ENCODE data around the gene GRIK1. TPM values are rescaled to one million over a fixed set of nuclear protein-coding genes. Genes with fewer than 3 reads are reported as not detected.

The GRIK1 gene
- total RNA-seq, 1 donor from 2014 or later: not detected

DNA sequence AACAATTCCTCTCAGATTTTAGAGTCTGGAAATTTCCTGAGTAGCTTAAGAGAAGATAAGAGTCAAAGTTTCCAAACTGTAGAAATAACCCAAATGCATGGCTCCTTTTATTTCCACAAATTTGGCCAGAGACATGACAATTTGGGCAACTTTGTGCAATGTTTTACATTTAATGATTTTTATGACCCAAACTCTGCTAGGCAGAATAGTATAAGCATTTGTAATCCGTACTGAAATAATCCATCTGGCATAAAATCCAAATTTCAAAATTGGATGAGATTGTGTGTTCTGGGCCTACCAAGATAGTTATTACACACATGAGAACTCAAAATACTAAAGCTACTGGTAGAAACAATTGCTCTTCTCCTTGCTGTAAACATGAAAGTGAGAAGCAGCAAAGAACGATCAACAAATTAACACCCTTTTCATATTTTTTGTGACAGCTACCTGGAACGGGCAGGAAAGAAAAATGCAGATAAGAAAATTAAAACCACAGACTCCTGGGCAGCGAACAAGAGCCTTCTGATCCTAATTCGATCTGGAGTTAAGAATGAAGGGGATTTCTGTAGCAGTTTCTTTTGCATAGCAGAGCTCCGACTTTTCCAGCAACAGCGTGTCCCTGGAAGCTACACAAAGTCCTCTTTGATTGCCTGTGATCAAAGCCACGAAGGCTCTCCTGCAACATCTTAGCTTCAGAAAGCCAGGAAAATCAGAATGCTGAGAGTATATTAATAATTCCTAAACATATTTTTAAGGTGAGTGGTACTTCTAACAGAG, 191.2 kb downstream of the GRIK1 start:
- DNase-seq (ENCODE audit: missing footprints): no peak
- peak; percentile 39 for ATAC-seq
- intact Hi-C loops (cut with DNase I): no loop called here

- intact Hi-C loops (cut with DNase I): no loop called here
- DNase-seq (ENCODE audit: missing footprints): no peak
- no peak for ATAC-seq
Measured at GRCh38 chr21:29741761-29742160, 198.0 kb downstream of the GRIK1 start.

DNA sequence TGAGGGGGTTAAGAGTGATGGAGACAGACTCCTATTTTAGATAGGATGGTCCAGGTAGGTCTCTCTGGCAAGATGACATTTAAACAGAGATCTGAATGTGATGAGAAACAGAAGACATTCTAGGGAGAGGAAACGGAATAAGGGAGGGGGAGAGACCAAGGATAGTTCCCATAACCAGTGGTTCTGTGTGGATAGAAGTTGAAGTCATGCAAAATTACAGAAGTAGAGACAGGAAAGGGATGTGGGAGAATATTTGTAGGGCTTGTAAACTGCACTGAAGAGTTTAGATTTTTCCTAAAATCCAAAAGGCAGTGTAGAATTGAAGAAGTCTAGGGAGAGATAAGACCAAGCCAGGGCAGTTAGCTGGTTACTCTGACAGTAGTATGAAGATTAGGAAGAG, 200.6 kb downstream of the GRIK1 start:
- no peak for ATAC-seq
- intact Hi-C loops (cut with DNase I): no loop called here

DNA sequence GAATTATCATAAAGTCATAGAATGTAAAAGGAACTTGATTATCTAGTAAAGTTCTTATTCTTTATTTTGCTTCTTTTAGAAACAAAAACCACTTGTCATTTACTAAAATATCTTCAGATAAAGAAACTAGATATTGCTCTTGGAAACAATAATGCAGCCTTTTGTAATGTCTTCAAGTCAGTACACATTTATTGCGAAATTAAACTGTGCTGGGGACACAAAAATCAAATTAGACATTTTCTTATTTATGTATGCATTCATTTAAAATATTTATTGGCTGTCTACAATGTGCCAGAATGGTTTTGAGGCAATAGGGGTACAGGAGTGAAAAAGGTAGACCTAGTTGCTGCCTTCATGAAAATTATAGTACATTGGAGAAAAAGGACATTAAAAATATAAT, 201.1 kb downstream of the GRIK1 start:
- ATAC-seq (no peak), DNase-seq (ENCODE audit: missing footprints) (no peak)
- intact Hi-C loops (cut with DNase I): no loop called here

More for the DNA sequence above, 200.6 kb downstream of the GRIK1 start:
- DNase-seq (ENCODE audit: missing footprints): no peak

- intact Hi-C loops (cut with DNase I): no loop called here
- DNase-seq (ENCODE audit: missing footprints) (no peak), ATAC-seq (no peak)
Measured at GRCh38 chr21:29737186-29737585, 202.6 kb downstream of the GRIK1 start.

DNA sequence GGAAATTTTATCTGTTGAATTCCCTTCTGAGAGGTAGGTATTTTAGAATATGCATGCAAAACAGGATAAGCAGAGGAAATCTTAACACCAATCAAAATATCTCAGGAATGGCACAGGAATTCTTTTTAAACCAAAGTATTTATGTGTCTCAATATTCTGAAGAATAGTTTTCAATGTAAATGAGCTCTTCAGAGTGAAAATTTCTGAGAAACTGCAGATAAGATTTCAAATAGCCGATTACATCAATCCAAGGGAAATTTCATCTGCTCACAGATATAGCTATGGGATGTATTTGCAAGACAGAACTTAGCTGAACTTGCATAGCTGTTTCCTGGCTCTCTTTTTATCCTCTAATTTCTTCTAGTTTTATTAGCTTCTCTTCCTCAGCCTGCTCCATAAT, 209.5 kb downstream of the GRIK1 start:
- intact Hi-C loops (cut with DNase I): no loop called here
- DNase-seq (ENCODE audit: missing footprints) (no peak), ATAC-seq (no peak)

- intact Hi-C loops (cut with DNase I): no loop called here
- ATAC-seq: no peak
- DNase-seq (ENCODE audit: missing footprints): no peak
Measured at GRCh38 chr21:29726044-29726443, 213.8 kb downstream of the GRIK1 start.

- no peak for ATAC-seq
- DNase-seq (ENCODE audit: missing footprints): no peak
- intact Hi-C loops (cut with DNase I): no loop called here
Measured at GRCh38 chr21:29725025-29725736, 214.6 kb downstream of the GRIK1 start.

DNA sequence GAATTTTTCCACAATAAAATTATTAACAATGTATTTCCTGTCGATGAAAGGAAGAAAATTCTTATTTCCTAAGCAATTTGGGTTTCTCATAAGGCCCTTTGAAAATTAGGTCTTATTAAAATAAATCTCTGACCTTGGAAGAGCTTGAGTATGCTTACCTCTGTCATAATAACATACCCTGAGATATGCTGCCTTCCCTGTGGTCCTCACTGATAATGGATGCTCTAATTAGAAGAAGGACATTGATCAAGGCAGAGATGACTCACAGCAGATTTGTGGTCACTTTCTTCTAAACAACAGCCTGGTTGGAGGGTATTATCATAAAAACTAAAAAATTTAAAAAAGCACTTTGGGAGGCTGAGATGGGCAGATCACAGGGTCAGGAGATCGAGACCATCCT, 217.8 kb downstream of the GRIK1 start:
- intact Hi-C loops (cut with DNase I): no loop called here
- DNase-seq (ENCODE audit: missing footprints): no peak

DNA sequence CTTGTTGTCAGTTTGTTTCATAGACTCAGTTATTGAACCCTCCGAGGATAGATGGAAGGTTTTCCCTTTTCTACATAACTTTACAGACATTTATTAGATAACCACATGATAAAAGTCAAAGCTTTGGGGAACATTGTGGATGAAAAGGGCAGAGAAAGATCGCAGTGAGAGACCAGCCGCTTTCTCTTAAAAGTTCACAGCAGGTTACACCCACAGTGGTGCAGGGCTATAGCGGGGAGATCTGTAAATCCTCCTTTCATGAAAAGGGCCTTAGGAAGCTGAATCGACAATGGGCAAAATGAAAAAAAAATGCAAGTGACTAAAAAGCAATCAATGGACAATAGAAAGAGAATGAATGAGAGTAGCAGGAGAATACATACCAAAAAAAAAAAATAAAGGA, 218.6 kb downstream of the GRIK1 start:
- DNase-seq (ENCODE audit: missing footprints) (no peak), ATAC-seq (no peak)
- intact Hi-C loops (cut with DNase I): no loop called here

More for the DNA sequence above, 217.8 kb downstream of the GRIK1 start:
- ATAC-seq: no peak

DNA sequence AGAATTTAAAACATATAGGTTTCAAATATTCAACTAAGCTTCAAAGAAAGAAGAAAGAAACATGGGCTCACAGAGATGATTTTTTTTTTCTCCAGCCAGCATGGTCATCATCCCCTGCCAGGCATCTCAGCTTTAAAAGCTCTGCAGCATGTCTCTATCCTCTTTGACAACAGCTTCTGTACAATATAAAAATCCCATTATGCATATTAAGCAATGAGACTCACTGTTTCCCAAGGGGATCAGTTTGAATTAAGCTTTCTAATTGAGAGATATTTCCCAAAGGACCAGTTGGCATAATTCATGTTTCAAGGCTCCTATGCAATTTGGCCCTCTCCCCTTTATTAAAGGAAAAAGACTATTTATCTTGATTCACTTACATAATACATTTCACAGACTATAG, 220.3 kb downstream of the GRIK1 start:
- no peak for DNase-seq (ENCODE audit: missing footprints)
- intact Hi-C loops (cut with DNase I): no loop called here
- no peak for ATAC-seq

GRCh38 chr21:29718081-29718815, 221.5 kb downstream of the GRIK1 start:
- ATAC-seq (no peak), DNase-seq (ENCODE audit: missing footprints) (no peak)
- intact Hi-C loops (cut with DNase I): no loop called here

DNA sequence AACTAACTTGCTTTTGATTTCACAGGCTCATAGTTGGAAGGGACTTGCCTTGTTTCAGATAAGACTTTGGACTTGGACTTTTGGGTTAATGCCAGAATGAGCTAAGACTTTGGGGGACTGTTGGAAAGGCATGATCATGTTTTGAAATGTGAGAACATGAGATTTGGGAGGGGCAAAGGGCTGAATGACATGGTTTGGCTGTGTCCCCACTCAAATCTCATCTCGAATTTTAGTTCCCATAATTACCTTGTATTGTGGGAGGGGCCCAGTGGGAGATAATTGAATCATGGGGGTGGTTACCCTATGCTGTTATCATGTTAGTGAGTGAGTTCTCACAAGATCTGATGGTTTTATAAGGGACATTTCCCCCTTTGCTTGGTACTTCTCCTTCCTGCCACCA, 222.1 kb downstream of the GRIK1 start:
- intact Hi-C loops (cut with DNase I): no loop called here
- DNase-seq (ENCODE audit: missing footprints) (no peak), ATAC-seq (no peak)

DNA sequence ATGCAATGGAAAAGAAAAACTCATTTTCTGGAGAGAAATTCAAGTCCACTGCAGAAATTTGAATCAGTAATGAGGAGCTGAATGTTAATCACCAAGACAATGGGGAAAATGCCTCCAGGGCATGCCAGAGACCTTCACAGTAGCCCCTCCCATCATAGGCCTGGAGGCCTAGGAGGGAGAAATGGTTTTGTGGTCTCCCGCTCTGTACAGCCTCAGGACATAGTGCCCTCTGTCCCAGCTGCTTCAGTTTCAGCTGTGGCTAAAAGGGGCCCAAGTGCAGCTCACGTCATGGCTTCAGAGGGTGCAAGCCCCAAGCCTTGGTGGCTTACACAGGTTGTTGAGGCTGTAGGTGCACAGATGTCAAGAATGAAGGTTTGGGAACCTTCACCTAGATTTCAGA, 223.0 kb downstream of the GRIK1 start:
- DNase-seq (ENCODE audit: missing footprints): no peak
- no peak for ATAC-seq

DNA sequence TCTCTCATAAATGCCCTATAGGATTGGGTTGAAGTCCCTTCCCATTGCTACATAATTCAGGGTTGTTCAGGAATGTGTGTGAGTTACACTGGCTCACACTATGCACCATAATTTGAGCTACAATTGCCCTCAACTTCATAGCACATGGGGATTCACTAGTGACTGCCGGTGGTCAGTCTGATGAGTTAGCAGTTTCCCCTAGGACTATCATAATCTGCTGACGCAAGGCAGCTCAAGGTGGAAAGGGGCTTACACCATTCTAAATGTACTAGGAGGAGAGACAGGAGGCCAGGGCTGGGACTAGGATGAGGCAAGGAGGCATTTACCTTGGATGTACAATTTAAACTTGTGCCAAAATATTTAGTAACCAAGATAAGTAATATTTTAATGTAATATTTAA, 224.7 kb downstream of the GRIK1 start:
- ATAC-seq (no peak), DNase-seq (ENCODE audit: missing footprints) (no peak)
- intact Hi-C loops (cut with DNase I): no loop called here

More for the DNA sequence above, 223.0 kb downstream of the GRIK1 start:
- intact Hi-C loops (cut with DNase I): no loop called here

- ATAC-seq: no peak
- intact Hi-C loops (cut with DNase I): no loop called here
- no peak for DNase-seq (ENCODE audit: missing footprints)
Measured at GRCh38 chr21:29712818-29713217, 227.0 kb downstream of the GRIK1 start.

DNA sequence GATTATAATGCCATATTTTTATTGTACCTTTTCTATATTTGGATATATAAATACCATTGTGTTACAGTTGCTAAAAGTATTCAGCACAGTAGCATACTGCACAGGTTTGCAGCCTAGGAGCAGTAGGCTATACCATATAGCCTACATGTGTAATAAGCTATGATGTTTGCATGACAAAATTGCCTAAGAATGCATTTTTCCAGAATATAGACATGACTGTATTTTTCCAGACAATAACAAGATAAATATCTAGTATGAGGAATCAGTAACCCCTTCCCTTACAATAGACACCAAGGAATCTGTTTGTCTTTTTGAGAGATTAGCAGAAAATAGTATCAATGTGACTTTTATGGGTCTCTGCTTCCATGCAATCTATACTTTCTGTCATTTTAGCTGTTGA, 228.6 kb downstream of the GRIK1 start:
- ATAC-seq (no peak), DNase-seq (ENCODE audit: missing footprints) (no peak)
- intact Hi-C loops (cut with DNase I): no loop called here

- intact Hi-C loops (cut with DNase I): no loop called here
- ATAC-seq (no peak), DNase-seq (ENCODE audit: missing footprints) (no peak)
Measured at GRCh38 chr21:29710498-29710897, 229.3 kb downstream of the GRIK1 start.

GRCh38 chr21:29708401-29708800, 231.4 kb downstream of the GRIK1 start:
- ATAC-seq (no peak), DNase-seq (ENCODE audit: missing footprints) (no peak)
- intact Hi-C loops (cut with DNase I): no loop called here

DNA sequence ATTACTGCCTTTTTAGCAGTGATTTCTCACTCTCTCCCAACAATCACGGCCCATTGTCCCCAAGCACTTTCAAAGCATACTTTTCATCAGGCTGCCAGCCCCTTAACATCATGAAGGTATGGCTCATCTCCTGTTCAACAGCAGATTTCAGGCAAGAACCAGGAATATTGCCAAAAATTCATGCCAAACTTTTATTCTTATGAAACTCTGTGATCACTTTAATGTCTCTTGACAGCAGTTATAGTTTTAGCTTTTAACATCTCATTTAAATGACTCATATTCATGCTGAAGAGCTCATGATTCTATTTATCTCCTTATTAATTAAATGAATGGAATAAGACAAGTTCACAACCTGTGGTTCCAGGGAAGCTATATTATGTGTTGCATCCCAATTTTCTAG, 235.1 kb downstream of the GRIK1 start:
- DNase-seq (ENCODE audit: missing footprints) (no peak), ATAC-seq (no peak)
- intact Hi-C loops (cut with DNase I): no loop called here

Data from Right ventricle myocardium inferior (tissue), 1 donor.